ENCODE results near the gene RNF187.

Gene RNF187

GRCh38 chr1:228508840-228509415 is 21.7 kb downstream of the RNF187 start:
- DNase-seq, result no peak

- DNase-seq, result no peak
Observed at GRCh38 chr1:228510101-228510802, 23.1 kb downstream of the RNF187 start.

GRCh38 chr1:228510803-228511413 is 23.7 kb downstream of the RNF187 start:
- DNase-seq, result no peak

GRCh38 chr1:228511546-228512445 is 24.6 kb downstream of the RNF187 start:
- DNase-seq, result no peak

DNA sequence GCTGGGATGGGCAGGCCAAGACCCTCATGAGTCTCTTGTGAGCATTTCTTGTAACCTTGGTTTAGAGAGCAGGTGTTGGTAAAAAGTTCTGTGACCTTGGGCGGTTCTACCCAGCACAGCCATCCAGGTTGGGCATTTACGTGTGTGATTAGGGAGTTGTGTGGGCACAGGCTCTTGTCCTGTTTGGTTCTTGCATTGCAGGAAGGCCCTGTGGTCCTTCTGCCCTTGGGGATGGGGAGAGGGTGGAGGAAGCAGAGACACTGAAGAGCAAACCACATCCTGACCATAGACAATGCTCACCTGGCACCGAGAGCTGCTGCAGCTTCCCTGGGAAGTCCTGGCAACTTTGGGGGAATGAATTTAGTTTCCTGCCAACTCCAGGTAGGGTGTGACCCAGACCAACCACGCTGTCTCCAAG is 25.6 kb downstream of the RNF187 start:
- no peak for DNase-seq

DNA sequence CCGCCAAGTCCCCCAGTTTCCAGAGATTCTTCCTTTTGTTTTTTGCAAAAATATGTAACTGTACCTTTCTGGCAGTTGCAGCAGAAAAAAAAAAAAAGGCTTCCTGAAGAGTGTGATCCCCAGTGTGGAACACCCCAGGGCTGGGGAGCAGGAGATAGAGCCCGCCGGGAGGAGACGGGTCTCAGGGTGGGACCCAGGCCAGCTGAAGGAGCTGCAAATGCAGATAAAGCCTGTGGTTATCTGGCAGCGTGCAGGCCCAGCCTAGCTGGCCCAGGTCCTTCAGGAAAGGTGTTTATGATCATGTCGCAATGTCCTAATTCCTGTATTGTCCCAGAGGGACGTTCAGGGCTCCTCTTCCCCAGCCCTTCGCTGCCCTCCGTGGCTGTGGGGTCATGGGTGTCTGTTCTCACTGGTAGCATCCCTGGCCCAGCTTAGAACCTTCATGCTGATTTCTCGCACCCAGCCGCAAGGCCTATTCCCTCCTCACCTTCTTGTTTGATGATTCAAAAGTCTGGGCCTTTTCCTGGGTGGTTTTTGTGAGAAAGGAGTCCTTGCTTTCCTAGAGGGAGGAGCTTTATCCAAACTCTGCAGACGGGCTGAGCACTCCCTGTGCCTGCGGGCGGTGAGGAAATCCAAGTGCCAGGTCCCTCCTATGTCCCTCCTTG is 26.2 kb downstream of the RNF187 start:
- DNase-seq, result no peak

DNA sequence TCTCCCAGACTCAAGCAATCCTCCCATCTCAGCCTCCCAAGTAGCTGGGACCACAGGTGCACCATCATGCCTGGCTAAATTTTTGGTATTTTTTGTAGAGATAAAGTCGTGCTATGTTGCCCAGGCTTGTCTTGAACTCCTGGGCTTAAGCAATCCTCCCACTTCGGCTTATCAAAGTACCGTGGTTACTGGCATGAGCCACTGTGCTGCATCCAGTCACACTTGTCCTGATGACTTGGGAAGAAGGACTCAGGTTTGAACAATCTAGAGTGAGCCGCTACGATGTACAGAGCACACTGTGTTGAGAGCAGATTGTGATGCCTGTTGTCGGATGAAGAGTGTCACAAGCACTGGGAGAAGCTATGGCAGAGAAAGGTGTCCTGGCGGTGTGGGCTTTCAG is 27.2 kb downstream of the RNF187 start:
- no peak for DNase-seq

DNA sequence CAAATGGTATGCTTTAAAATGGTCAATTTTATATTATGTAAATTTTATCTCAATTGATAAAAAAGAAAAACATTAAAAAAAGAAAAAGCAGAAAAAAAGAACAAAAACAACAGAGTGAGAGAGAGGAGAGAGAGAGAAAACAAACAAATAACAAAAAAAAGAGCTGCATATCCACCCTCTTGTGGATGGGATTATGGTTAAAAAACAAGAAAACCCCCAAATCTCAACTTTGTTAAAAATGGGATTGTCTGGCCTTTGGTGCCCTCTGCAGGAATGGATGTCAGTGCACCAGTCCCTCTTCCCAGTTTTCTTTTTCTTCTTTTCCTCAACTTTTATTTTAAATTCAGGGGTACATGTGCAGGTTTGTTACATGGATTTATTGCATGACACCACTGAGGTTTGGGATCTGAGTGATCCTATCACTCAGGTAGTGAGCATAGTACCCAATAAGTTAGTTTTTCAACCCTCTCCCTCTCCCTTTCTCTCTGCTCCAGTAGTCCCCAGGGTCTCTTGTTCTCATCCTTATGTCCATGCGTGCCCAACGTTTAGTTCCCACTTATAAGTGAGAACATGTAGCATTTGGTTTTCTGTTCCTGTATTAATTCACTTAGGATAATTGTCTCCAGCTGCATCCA is 28.1 kb downstream of the RNF187 start:
- DNase-seq, result peak in 4 of 51 donors; percentile 7 to 33 (median 10)

GRCh38 chr1:228517655-228518054 is 30.5 kb downstream of the RNF187 start:
- no peak for DNase-seq

DNA sequence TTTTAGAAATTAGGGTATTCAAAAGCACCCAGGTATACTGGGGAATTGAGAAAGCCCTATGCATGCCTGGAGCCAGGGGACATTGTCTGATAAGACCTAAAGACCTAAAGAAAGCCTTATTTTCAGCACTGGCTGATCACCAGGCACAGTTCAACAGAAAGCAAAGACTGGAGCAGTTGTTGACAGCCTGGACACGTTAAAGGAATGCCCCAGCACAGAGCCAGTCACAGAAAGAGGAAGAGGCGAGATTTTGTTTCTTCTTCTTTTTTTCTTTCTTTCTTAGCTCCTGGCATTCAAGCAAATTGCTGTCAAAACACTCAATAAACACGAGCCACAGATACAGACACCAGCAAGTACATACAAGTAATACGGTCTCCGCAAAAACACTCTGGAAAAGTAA is 40.4 kb downstream of the RNF187 start:
- DNase-seq, result no peak

DNA sequence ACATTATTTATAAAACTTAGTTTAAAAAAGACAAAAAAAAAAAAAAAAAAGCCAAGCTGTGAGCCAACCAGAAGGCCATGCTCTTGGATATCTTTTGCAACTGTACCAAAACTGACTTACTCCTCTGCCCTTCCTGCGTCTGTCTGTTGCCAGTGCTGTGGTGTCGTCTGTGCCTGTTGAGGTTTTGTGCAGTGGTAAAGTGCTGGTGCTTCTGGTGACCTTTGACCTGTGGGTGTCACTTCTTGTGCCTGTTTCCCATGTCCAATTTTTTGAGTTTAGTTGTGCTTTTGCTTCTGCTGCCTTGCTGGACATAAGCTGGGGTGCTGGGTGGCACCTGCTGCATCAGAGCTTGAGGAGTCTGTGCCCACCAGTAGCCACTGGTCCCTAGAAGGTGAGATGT is 41.4 kb downstream of the RNF187 start:
- DNase-seq, result no peak

DNA sequence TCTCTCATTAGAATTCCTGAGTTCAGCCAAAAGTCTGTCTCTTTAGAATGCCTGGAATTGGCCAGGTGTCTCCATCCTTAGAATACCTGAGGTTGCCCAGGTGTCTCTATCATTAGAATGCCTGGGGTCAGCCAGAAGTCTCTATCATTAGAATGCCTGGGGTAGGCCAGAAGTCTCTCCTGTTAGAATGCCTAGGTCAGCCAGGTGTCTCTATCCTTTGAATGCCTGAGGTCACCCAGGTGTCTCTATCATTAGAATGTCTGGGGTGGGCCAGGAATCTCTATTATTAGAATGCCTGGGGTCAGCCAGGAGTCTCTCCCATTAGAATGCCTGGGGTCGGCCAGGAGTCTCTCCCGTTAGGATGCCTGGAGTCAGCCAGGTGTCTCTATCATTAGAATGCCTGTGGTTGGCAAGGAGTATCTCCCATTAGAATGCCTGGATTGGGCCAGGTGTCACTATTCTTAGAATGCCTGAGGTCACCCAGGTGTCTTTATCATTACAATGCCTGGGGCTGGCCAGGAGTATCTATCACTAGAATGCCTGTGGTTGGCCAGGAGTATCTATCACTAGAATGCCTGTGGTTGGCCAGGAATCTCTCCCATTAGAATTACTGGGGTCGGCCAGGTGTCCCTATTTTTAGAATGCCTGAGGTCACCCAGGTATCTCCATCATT is 43.0 kb downstream of the RNF187 start:
- DNase-seq, result no peak

DNA sequence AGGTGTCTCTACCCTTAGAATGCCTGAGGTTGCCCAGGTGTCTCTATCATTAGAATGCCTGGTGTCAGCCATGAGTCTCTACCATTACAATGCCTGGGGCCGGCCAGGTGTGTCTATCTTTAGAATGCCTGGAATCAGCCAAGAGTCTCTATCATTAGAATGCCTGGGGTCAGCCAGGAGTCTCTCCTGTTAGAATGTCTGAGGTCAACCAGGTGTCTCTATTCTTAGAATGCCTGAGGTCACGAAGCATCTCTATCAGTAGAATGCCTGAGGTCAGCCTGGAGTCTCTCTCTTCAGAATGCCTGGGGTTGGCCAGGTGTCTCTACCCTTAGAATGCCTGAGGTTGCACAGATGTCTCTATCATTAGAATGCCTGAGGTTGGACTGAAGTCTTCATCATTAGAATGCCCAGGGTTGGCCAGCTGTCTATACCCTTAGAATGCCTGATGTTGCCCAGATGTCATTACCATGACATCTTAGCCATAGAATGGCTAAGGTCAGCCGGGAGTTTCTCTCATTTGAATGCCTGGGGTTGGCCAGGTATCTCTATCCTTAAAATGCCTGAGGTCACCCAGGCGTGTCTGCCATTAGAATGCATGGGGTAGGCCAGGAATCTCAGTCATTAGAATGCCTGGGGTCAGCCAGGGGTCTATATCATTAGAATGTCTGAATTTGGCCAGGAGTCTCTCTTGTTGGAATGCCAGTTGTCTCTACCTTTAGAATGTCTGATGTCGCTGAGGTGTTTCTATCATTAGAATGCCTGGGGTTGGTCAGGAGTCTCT is 44.0 kb downstream of the RNF187 start:
- no peak for DNase-seq

- no peak for DNase-seq
Observed at GRCh38 chr1:228538831-228539230, 51.6 kb downstream of the RNF187 start.

DNA sequence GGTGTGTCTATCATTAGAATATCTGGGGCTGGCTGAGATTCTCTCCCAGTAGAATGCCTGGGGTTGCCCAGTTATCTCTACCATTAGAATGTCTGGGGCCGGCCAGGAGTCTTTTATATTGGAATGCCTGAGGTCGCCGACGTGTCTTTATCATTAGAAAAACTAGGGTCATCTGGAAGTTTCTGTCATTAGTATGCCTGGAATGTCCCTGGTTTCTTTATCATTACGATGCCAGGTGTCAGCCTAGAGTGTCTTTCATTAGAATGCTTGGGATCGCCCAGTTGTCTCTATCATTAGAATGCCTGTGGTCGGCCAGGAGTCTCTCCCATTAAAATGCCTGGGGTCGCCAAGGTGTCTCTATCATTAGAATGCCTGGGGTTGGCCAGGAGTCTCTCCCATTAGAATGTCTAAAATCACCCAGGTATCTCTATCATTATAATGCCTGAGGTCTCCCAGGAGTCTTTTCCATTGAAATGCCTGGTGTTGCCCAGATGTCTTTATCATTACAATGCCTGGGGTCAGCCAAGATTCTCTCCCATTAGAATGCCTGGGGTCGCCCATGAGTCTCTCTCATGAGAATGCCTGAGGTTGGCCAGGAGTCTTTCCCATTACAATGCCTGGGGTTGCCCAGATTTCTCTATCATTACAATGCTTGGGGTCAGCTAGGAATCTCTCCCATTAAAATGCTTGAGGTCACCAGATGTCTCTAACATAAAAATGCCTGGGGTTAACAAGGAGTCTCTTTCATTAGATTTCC is 53.2 kb downstream of the RNF187 start:
- DNase-seq, result no peak

- no peak for DNase-seq
Observed at GRCh38 chr1:228541725-228542124, 54.5 kb downstream of the RNF187 start.

GRCh38 chr1:228542376-228542775 is 55.2 kb downstream of the RNF187 start:
- no peak for DNase-seq

DNA sequence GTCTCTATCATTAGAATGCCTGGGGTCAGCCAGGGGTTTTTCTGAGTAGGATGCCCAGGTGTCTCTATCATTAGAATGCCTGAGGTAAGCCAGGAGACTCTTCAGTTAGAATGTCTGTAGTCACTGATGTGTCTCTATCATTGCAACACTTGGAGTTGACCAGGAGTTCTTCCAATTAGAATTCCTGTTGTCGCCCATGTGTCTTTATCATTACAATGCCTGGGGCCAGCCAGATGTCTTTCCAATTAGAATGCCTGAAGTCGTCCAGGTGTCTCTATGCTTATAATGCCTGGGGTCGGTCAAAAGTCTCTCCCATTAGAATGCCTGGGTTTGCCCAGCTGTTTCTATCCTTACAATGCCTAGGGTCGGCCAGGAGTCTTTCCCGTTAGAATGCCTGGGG is 55.8 kb downstream of the RNF187 start:
- DNase-seq, result no peak

- no peak for DNase-seq
Observed at GRCh38 chr1:228543396-228543795, 56.2 kb downstream of the RNF187 start.

Data from hypothalamus (tissue), 51 donors.